Uterus (tissue), 2 donors: Measurements from ENCODE around the gene CCL22.
"Not testable (repeated sequence)": the region's sequence is repeated elsewhere in the genome, so short reads cannot be mapped to it uniquely, and the experiment has no call there.

ENCODE experiments used
- CTCF ChIP-seq, 4 experiments: fragments of 200-600 bp in 2 of 4; fragments of 450-650 bp in 2 of 4; sonication (generic) in 2 of 4; IDR thresholded peaks; one replicate each; pipeline ENCODE4 v1.5.1; 2016 to 2019; ENCODE audit warnings: antibody characterized with exemption in 4 of 4, mild to moderate bottlenecking in 2 of 4, moderate library complexity in 1 of 4
- POLR2A ChIP-seq, 2 donors: fragments of 450-650 bp; IDR thresholded peaks; one replicate each; pipeline ENCODE4 v1.6.1; 2016; ENCODE audit warnings: antibody characterized with exemption in 2 of 2, mild to moderate bottlenecking in 1 of 2, moderate library complexity in 1 of 2

GRCh38 chr16:57374925-57375465 is 16.4 kb downstream of the CCL22 start:
- TF ChIP-seq CTCF, POLR2A (IDR thresholded peaks at IDR 0.05): not testable (repeated sequence)
